HEK293 (cell line): Measurements from ENCODE around the gene C12orf56.

Experiments
- IKZF3 ChIP-seq: fragments of 450-650 bp; IDR thresholded peaks from 2 replicates; pipeline ENCODE4 v1.5.0; 2018; ENCODE audit warnings: missing biosample characterization, mild to moderate bottlenecking, missing genetic modification characterization, moderate library complexity
- SETDB1 ChIP-seq: IDR thresholded peaks from one replicate; pipeline ENCODE4 v1.6.1; 2017; ENCODE audit warnings: mild to moderate bottlenecking, low read length, moderate library complexity, mixed read lengths; ENCODE audit not compliant: insufficient read length
- SP3 ChIP-seq: fragments of 450-650 bp; formaldehyde crosslinking; IDR thresholded peaks from 2 replicates; pipeline ENCODE4 v1.5.1; 2016; ENCODE audit warnings: missing biosample characterization, missing genetic modification characterization
- TCF7L2 ChIP-seq: IDR thresholded peaks from 2 replicates; pipeline ENCODE4 v1.6.1; 2011; ENCODE audit warnings: low read depth, mild to moderate bottlenecking, inconsistent platforms, low read length, moderate library complexity, borderline replicate concordance
- ZBTB20 ChIP-seq: fragments of 450-650 bp; formaldehyde crosslinking; IDR thresholded peaks from 2 replicates; pipeline ENCODE4 v1.5.1; 2016; ENCODE audit warnings: missing biosample characterization, missing genetic modification characterization
- ZNF169 ChIP-seq: fragments of 450-650 bp; formaldehyde crosslinking; IDR thresholded peaks from 2 replicates; pipeline ENCODE4 v1.5.1; 2016; ENCODE audit warnings: missing biosample characterization, missing genetic modification characterization
- ZNF184 ChIP-seq: fragments of 450-650 bp; IDR thresholded peaks from 2 replicates; pipeline ENCODE4 v1.5.1; 2018; ENCODE audit warnings: missing biosample characterization, mild to moderate bottlenecking, missing genetic modification characterization
- ZNF2 ChIP-seq: fragments of 450-650 bp; formaldehyde crosslinking; IDR thresholded peaks from 2 replicates; pipeline ENCODE4 v1.5.1; 2016; ENCODE audit warnings: missing biosample characterization, missing genetic modification characterization
- ZNF214 ChIP-seq: fragments of 450-650 bp; formaldehyde crosslinking; IDR thresholded peaks from 2 replicates; pipeline ENCODE4 v1.5.1; 2017; ENCODE audit warnings: missing biosample characterization, mild to moderate bottlenecking, missing genetic modification characterization, borderline replicate concordance
- ZNF239 ChIP-seq: fragments of 450-650 bp; formaldehyde crosslinking; IDR thresholded peaks from 2 replicates; pipeline ENCODE4 v1.5.1; 2016; ENCODE audit warnings: missing biosample characterization, missing genetic modification characterization
- ZNF280C ChIP-seq: fragments of 450-650 bp; formaldehyde crosslinking; IDR thresholded peaks from 2 replicates; pipeline ENCODE4 v1.5.1; 2016; ENCODE audit warnings: missing biosample characterization, missing genetic modification characterization
- ZNF292 ChIP-seq: fragments of 450-650 bp; formaldehyde crosslinking; IDR thresholded peaks from 2 replicates; pipeline ENCODE4 v1.5.1; 2016; ENCODE audit warnings: low read depth, missing biosample characterization, missing genetic modification characterization, borderline replicate concordance
- ZNF302 ChIP-seq: fragments of 450-650 bp; formaldehyde crosslinking; IDR thresholded peaks from 2 replicates; pipeline ENCODE4 v1.5.1; 2016; ENCODE audit warnings: missing biosample characterization, missing genetic modification characterization, low read depth
- ZNF335 ChIP-seq: fragments of 450-650 bp; formaldehyde crosslinking; conservative IDR thresholded peaks from 2 replicates; pipeline ENCODE4 v1.5.1; 2016; ENCODE audit warnings: missing biosample characterization, missing genetic modification characterization
- ZNF518A ChIP-seq: fragments of 450-650 bp; formaldehyde crosslinking; conservative IDR thresholded peaks from 2 replicates; pipeline ENCODE4 v1.5.1; 2016; ENCODE audit warnings: low read depth, missing biosample characterization, missing genetic modification characterization
- ZNF610 ChIP-seq: fragments of 450-650 bp; formaldehyde crosslinking; IDR thresholded peaks from 2 replicates; pipeline ENCODE4 v1.5.1; 2016; ENCODE audit warnings: missing biosample characterization, missing genetic modification characterization, borderline replicate concordance
- ZNF621 ChIP-seq: fragments of 450-650 bp; formaldehyde crosslinking; IDR thresholded peaks from 2 replicates; pipeline ENCODE4 v1.5.1; 2017; ENCODE audit warnings: missing biosample characterization, missing genetic modification characterization
- ZNF624 ChIP-seq: fragments of 450-650 bp; formaldehyde crosslinking; IDR thresholded peaks from 2 replicates; pipeline ENCODE4 v1.5.1; 2017; ENCODE audit warnings: missing biosample characterization, missing genetic modification characterization
- ZNF660 ChIP-seq: fragments of 450-650 bp; IDR thresholded peaks from 2 replicates; pipeline ENCODE4 v1.5.1; 2018; ENCODE audit warnings: missing biosample characterization, mild to moderate bottlenecking, missing genetic modification characterization
- ZNF692 ChIP-seq: fragments of 450-650 bp; formaldehyde crosslinking; IDR thresholded peaks from 2 replicates; pipeline ENCODE4 v1.5.1; 2016; ENCODE audit warnings: missing biosample characterization, missing genetic modification characterization
- ZNF701 ChIP-seq: fragments of 450-650 bp; formaldehyde crosslinking; IDR thresholded peaks from 2 replicates; pipeline ENCODE4 v1.5.1; 2016; ENCODE audit warnings: missing biosample characterization, missing genetic modification characterization
- ZNF768 ChIP-seq: fragments of 450-650 bp; formaldehyde crosslinking; IDR thresholded peaks from 2 replicates; pipeline ENCODE4 v1.5.1; 2018; ENCODE audit warnings: missing biosample characterization, mild to moderate bottlenecking, missing genetic modification characterization
- ZNF785 ChIP-seq: fragments of 450-650 bp; formaldehyde crosslinking; IDR thresholded peaks from 2 replicates; pipeline ENCODE4 v1.5.1; 2016; ENCODE audit warnings: missing biosample characterization, missing genetic modification characterization
- TF ChIP-seq, protein P1 (sequence below): fragments of 450-650 bp; formaldehyde crosslinking; IDR thresholded peaks from 2 replicates; pipeline ENCODE4 v1.5.1; 2017; ENCODE audit warnings: missing biosample characterization, missing genetic modification characterization
- TF ChIP-seq, protein P2 (sequence below): fragments of 450-650 bp; formaldehyde crosslinking; IDR thresholded peaks from 2 replicates; pipeline ENCODE4 v1.5.1; 2016; ENCODE audit warnings: missing biosample characterization, missing genetic modification characterization, borderline replicate concordance

The C12orf56 gene

DNA sequence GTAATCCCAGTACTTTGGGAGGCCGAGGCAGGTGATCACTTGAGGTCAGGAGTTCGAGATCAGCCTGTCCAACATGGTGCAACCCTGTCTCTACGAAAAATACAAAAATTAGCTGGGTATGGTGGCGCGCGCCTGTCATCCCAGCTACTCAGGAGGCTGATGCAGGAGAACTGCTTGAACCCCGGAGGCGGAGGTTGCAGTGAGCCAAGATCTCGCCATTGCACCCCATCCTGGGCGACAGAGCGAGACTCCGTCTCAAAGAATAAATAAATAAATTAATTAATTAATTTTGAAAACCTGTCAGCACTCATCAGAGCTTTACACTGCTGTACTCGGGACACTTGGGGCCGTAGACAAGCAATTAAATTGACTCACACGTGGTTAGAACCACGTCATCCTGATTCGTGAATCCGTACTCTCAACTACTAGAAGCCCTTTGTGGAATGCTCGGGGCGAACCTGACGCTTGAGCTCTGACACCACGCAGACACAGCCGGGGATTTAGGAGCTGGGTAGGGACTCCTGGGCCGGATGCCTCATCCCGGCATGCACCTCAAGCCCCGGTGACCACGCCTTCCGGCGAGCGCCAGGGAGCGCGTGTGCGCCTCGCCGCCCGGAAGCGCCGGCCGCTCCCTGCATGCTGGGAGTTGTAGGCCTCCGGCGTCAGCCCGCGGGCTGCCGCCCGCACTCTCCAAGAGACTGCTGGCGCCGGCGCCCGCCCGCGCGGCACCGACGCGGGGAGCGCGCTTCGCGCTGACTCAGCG, 13.3 kb upstream of the C12orf56 start, which contains the start of gene XPOT (continued):
- TF ChIP-seq ZNF302 (tag by site-specific recombination) (no peak), ZBTB20 (tag by site-specific recombination) (no peak), ZNF2 (tag by site-specific recombination) (peak; percentile 22; the same call in 1 of the 2 replicates), TCF7L2 (no peak), SP3 (tag by site-specific recombination) (peak; percentile 62), ZNF692 (tag by site-specific recombination) (no peak), ZNF239 (tag by site-specific recombination) (no peak), ZNF621 (tag by site-specific recombination) (no peak), ZNF280C (no peak), ZNF184 (tag by site-specific recombination) (no peak), ZNF214 (no peak), ZNF610 (tag by site-specific recombination) (no peak), ZNF292 (tag by site-specific recombination) (no peak), ZNF701 (tag by site-specific recombination) (no peak), SETDB1 (no peak), IKZF3 (no peak; the same call in 1 of the 2 replicates), ZNF660 (peak; percentile 32; the same call in 1 of the 2 replicates), ZNF624 (tag by site-specific recombination) (no peak), ZNF785 (tag by site-specific recombination) (0 out of 2 replicates have a peak, but pooled peaks have one; percentile 26), ZNF768 (tag by site-specific recombination) (no peak), ZNF335 (tag by site-specific recombination) (peak; percentile 17), ZNF169 (tag by site-specific recombination) (no peak), ZNF518A (tag by site-specific recombination) (peak; percentile 60)
- TF ChIP-seq, protein P1, sequence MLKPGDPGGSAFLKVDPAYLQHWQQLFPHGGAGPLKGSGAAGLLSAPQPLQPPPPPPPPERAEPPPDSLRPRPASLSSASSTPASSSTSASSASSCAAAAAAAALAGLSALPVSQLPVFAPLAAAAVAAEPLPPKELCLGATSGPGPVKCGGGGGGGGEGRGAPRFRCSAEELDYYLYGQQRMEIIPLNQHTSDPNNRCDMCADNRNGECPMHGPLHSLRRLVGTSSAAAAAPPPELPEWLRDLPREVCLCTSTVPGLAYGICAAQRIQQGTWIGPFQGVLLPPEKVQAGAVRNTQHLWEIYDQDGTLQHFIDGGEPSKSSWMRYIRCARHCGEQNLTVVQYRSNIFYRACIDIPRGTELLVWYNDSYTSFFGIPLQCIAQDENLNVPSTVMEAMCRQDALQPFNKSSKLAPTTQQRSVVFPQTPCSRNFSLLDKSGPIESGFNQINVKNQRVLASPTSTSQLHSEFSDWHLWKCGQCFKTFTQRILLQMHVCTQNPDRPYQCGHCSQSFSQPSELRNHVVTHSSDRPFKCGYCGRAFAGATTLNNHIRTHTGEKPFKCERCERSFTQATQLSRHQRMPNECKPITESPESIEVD: no peak
- TF ChIP-seq, protein P2, sequence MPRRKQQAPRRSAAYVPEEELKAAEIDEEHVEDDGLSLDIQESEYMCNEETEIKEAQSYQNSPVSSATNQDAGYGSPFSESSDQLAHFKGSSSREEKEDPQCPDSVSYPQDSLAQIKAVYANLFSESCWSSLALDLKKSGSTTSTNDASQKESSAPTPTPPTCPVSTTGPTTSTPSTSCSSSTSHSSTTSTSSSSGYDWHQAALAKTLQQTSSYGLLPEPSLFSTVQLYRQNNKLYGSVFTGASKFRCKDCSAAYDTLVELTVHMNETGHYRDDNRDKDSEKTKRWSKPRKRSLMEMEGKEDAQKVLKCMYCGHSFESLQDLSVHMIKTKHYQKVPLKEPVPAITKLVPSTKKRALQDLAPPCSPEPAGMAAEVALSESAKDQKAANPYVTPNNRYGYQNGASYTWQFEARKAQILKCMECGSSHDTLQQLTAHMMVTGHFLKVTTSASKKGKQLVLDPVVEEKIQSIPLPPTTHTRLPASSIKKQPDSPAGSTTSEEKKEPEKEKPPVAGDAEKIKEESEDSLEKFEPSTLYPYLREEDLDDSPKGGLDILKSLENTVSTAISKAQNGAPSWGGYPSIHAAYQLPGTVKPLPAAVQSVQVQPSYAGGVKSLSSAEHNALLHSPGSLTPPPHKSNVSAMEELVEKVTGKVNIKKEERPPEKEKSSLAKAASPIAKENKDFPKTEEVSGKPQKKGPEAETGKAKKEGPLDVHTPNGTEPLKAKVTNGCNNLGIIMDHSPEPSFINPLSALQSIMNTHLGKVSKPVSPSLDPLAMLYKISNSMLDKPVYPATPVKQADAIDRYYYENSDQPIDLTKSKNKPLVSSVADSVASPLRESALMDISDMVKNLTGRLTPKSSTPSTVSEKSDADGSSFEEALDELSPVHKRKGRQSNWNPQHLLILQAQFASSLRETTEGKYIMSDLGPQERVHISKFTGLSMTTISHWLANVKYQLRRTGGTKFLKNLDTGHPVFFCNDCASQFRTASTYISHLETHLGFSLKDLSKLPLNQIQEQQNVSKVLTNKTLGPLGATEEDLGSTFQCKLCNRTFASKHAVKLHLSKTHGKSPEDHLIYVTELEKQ (tag by site-specific recombination): no peak
